Measurements from ENCODE around the gene GALNT10.

DNA sequence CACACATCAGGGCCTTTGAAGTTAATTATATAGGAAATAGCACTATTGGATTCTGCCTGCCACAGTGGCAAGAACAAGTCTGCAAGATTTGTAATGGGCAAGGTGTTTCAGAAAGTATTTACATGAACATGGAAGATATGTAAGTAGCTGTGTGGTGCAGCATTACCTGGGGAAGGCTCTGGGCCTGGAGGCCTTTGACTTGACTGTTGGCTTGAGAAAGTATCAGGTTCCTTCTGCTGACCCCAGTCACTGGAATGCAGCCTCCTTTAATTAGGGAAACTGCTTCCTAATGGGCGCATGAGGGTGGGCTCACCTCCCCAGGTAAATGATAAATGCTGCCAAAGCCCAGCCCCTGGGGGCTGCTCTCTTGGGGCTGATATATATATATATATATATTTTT, 102.7 kb downstream of the GALNT10 start:
- TF ChIP-seq, protein P1, sequence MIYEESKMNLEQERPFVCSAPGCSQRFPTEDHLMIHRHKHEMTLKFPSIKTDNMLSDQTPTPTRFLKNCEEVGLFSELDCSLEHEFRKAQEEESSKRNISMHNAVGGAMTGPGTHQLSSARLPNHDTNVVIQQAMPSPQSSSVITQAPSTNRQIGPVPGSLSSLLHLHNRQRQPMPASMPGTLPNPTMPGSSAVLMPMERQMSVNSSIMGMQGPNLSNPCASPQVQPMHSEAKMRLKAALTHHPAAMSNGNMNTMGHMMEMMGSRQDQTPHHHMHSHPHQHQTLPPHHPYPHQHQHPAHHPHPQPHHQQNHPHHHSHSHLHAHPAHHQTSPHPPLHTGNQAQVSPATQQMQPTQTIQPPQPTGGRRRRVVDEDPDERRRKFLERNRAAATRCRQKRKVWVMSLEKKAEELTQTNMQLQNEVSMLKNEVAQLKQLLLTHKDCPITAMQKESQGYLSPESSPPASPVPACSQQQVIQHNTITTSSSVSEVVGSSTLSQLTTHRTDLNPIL (CRISPR knock-in tag; IDR thresholded peaks at IDR 0.05; ENCODE audit: low read depth): no peak
- no peak for TF ChIP-seq CSRNP3 (CRISPR knock-in tag; IDR thresholded peaks at IDR 0.05)
- no peak for TF ChIP-seq ZFP3 (CRISPR knock-in tag; IDR thresholded peaks at IDR 0.05)
- TF ChIP-seq, protein P2, sequence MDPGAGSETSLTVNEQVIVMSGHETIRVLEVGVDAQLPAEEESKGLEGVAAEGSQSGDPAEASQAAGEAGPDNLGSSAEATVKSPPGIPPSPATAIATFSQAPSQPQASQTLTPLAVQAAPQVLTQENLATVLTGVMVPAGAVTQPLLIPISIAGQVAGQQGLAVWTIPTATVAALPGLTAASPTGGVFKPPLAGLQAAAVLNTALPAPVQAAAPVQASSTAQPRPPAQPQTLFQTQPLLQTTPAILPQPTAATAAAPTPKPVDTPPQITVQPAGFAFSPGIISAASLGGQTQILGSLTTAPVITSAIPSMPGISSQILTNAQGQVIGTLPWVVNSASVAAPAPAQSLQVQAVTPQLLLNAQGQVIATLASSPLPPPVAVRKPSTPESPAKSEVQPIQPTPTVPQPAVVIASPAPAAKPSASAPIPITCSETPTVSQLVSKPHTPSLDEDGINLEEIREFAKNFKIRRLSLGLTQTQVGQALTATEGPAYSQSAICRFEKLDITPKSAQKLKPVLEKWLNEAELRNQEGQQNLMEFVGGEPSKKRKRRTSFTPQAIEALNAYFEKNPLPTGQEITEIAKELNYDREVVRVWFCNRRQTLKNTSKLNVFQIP (CRISPR knock-in tag; IDR thresholded peaks at IDR 0.05; ENCODE audit: borderline replicate concordance, low read depth): no peak
- TF ChIP-seq ZFP30 (CRISPR knock-in tag; IDR thresholded peaks at IDR 0.05): no peak
- no peak for TF ChIP-seq SNAI2 (CRISPR knock-in tag; IDR thresholded peaks at IDR 0.05)
- no peak for TF ChIP-seq ISL1 (CRISPR knock-in tag; IDR thresholded peaks at IDR 0.05)
- TF ChIP-seq, protein P3, sequence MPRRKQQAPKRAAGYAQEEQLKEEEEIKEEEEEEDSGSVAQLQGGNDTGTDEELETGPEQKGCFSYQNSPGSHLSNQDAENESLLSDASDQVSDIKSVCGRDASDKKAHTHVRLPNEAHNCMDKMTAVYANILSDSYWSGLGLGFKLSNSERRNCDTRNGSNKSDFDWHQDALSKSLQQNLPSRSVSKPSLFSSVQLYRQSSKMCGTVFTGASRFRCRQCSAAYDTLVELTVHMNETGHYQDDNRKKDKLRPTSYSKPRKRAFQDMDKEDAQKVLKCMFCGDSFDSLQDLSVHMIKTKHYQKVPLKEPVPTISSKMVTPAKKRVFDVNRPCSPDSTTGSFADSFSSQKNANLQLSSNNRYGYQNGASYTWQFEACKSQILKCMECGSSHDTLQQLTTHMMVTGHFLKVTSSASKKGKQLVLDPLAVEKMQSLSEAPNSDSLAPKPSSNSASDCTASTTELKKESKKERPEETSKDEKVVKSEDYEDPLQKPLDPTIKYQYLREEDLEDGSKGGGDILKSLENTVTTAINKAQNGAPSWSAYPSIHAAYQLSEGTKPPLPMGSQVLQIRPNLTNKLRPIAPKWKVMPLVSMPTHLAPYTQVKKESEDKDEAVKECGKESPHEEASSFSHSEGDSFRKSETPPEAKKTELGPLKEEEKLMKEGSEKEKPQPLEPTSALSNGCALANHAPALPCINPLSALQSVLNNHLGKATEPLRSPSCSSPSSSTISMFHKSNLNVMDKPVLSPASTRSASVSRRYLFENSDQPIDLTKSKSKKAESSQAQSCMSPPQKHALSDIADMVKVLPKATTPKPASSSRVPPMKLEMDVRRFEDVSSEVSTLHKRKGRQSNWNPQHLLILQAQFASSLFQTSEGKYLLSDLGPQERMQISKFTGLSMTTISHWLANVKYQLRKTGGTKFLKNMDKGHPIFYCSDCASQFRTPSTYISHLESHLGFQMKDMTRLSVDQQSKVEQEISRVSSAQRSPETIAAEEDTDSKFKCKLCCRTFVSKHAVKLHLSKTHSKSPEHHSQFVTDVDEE (CRISPR knock-in tag; IDR thresholded peaks at IDR 0.05): no peak
- TF ChIP-seq, protein P4, sequence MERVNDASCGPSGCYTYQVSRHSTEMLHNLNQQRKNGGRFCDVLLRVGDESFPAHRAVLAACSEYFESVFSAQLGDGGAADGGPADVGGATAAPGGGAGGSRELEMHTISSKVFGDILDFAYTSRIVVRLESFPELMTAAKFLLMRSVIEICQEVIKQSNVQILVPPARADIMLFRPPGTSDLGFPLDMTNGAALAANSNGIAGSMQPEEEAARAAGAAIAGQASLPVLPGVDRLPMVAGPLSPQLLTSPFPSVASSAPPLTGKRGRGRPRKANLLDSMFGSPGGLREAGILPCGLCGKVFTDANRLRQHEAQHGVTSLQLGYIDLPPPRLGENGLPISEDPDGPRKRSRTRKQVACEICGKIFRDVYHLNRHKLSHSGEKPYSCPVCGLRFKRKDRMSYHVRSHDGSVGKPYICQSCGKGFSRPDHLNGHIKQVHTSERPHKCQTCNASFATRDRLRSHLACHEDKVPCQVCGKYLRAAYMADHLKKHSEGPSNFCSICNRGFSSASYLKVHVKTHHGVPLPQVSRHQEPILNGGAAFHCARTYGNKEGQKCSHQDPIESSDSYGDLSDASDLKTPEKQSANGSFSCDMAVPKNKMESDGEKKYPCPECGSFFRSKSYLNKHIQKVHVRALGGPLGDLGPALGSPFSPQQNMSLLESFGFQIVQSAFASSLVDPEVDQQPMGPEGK (CRISPR knock-in tag; IDR thresholded peaks at IDR 0.05; ENCODE audit: borderline replicate concordance): no peak
- TF ChIP-seq ZNF565 (CRISPR knock-in tag; conservative IDR thresholded peaks at IDR 0.05; ENCODE audit: low read depth): no peak
- TF ChIP-seq ZNF8 (CRISPR knock-in tag; IDR thresholded peaks at IDR 0.05): no peak
